Measurements from ENCODE around the gene IFT81. TPM values are rescaled to one million over a fixed set of nuclear protein-coding genes. Genes with fewer than 3 reads are reported as not detected.

The IFT81 gene
- total and polyA plus RNA-seq, 2 of the 13 experiments (the other 11 are each of a cell fraction or from before 2014, with no cell fraction given), result 4.2 to 13.0 TPM

- in situ Hi-C loops (cut with HindIII; ENCODE audit: extremely low pct_ligation_motif_present, low pct_unique_long_range_greater_than_20kb), result no loop called here
- Histone ChIP-seq H3K4me2 (ENCODE audit: low read depth, low read length) (peak overlapping the region; percentile 92), H3K36me3 (replicated peaks in 1 of 2; ENCODE audit: control insufficient read depth in 1 of 2, insufficient read depth in 2 of 2, low read length in 2 of 2) (no peaks in the 10 kb centered on the region), H3K9me3 (ENCODE audit: low read length) (no peaks in the 10 kb centered on the region), H4K20me1 (ENCODE audit: insufficient read depth, low read length) (no peaks in the 10 kb centered on the region), H3K9ac (ENCODE audit: insufficient read depth, low read depth, low read length) (peak overlapping the region; percentile 57), H3K4me3 (replicated peaks in 1 of 3; ENCODE audit: insufficient read depth in 1 of 3, low read depth in 2 of 3, low read length in 3 of 3) (peak overlapping the region; percentile 2 to 61 (median 17); a peak in 4 of 6 replicates), H3K79me2 (ENCODE audit: insufficient read depth, low read length) (no peaks in the 10 kb centered on the region), H3K27ac (ENCODE audit: extremely low read length, insufficient read depth, low read length) (peak overlapping the region; percentile 96), H3K4me1 (ENCODE audit: insufficient read depth, low read length) (peaks cover 83% of the 10 kb centered on the region), H3K27me3 (ENCODE audit: control insufficient read depth in 1 of 2, insufficient read depth in 2 of 2, low read length in 2 of 2) (no peaks in the 10 kb centered on the region), H2AFZ (ENCODE audit: low read length) (no peak overlapping the region)
- ChIA-PET CTCF (ENCODE audit: low intra/inter-chr PET ratio, low total read pairs) (interaction anchor here (0.6 kb wide), 1 partner anchor 71 kb away, joined by 3 read pairs; no protein-coding TSS in a partner anchor), POLR2A (interaction anchor here (0.5 to 5.4 kb wide), 11 partner anchors 8 to 170 kb away, joined by 3 to 77 read pairs (median 3); partner anchors contain the start of gene ATP2A2)
- FAIRE-seq (peak; percentile 84), ATAC-seq (peak; percentile 49), DNase-seq (ENCODE audit: low spot score) (peak; percentile 74)
- 0% methylated on average over 1 of the region's 7 CpGs for WGBS (ENCODE audit: low lambda C conversion rate)
- no TSS peak for BruUV-seq (replicated peaks)
- intact Hi-C loops (cut with micrococcal nuclease; ENCODE audit: unreplicated experiment), result no loop called here
- no peak for TF ChIP-seq ONECUT2 (CRISPR knock-in tag; IDR thresholded peaks at IDR 0.05)
- TF ChIP-seq ZNF260 (CRISPR knock-in tag; IDR thresholded peaks at IDR 0.05; ENCODE audit: borderline replicate concordance, low read depth), result no peak
- 0 out of 2 replicates have a peak, but pooled peaks have one; percentile 12 for TF ChIP-seq RAD21 (CRISPR knock-in tag; IDR thresholded peaks at IDR 0.05)
- TF ChIP-seq RXRA (CRISPR knock-in tag; IDR thresholded peaks at IDR 0.05), result no peak
- TF ChIP-seq POLR2AphosphoS5 (IDR thresholded peaks at IDR 0.05; ENCODE audit: low read depth, low read length), result 0 out of 2 replicates have a peak, but pooled peaks have one; percentile 19
- TF ChIP-seq ZNF468 (CRISPR knock-in tag; IDR thresholded peaks at IDR 0.05), result no peak
- no peak for TF ChIP-seq KLF13 (CRISPR knock-in tag; IDR thresholded peaks at IDR 0.05)
- TF ChIP-seq ZNF326 (CRISPR knock-in tag; IDR thresholded peaks at IDR 0.05; ENCODE audit: borderline replicate concordance), result no peak
- TF ChIP-seq BRD4 (CRISPR knock-in tag; IDR thresholded peaks at IDR 0.05), result no peak
- TF ChIP-seq ZNF33A (CRISPR knock-in tag; IDR thresholded peaks at IDR 0.05; ENCODE audit: borderline replicate concordance), result no peak
- TF ChIP-seq ZNF414 (CRISPR knock-in tag; IDR thresholded peaks at IDR 0.05), result no peak
- no peak for TF ChIP-seq FOXA3 (CRISPR knock-in tag; IDR thresholded peaks at IDR 0.05)
- TF ChIP-seq SRF (IDR thresholded peaks at IDR 0.05; ENCODE audit: low read depth, low read length), result no peak
- TF ChIP-seq HNF4G (IDR thresholded peaks at IDR 0.05; ENCODE audit: borderline replicate concordance, low read depth, low read length), result 0 out of 2 replicates have a peak, but pooled peaks have one; percentile 4
- TF ChIP-seq HNF4G (CRISPR knock-in tag; IDR thresholded peaks at IDR 0.05; ENCODE audit: borderline replicate concordance, low read depth), result no peak
- no peak for TF ChIP-seq STAT6 (CRISPR knock-in tag; IDR thresholded peaks at IDR 0.05; ENCODE audit: borderline replicate concordance)
- TF ChIP-seq, protein P1, sequence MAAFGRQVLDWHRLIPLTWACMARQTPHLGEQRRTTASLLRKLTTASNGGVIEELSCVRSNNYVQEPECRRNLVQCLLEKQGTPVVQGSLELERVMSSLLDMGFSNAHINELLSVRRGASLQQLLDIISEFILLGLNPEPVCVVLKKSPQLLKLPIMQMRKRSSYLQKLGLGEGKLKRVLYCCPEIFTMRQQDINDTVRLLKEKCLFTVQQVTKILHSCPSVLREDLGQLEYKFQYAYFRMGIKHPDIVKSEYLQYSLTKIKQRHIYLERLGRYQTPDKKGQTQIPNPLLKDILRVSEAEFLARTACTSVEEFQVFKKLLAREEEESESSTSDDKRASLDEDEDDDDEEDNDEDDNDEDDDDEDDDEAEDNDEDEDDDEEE (CRISPR knock-in tag; IDR thresholded peaks at IDR 0.05), result no peak
- TF ChIP-seq KAT7 (CRISPR knock-in tag; IDR thresholded peaks at IDR 0.05; ENCODE audit: borderline replicate concordance), result no peak
- TF ChIP-seq SKI (IDR thresholded peaks at IDR 0.05; ENCODE audit: partially characterized antibody), result no peak
- no peak for TF ChIP-seq KDM1A (CRISPR knock-in tag; IDR thresholded peaks at IDR 0.05)
- TF ChIP-seq ZNF292 (CRISPR knock-in tag; IDR thresholded peaks at IDR 0.05; ENCODE audit: borderline replicate concordance, low read depth), result peak; percentile 79
Measured at GRCh38 chr12:110249716-110250225, 125.6 kb downstream of the IFT81 start.

Data from HepG2 (cell line).